Measurements from ENCODE around the gene PSMB5.
"Not testable (repeated sequence)": the region's sequence is repeated elsewhere in the genome, so short reads cannot be mapped to it uniquely, and the experiment has no call there.

The PSMB5 gene

GRCh38 chr14:23043145-23043544 is 8.4 kb upstream of the PSMB5 start:
- no peak for DNase-seq

GRCh38 chr14:23042162-23042965 is 7.7 kb upstream of the PSMB5 start, which contains the start of gene PSMB11:
Gene PSMB11, plus strand, starts transcription at chr14:23042212. Its CDS starts 14 bp downstream, at chr14:23042226.
- DNase-seq = no peak

- no peak for DNase-seq
These were observed 7.0 kb upstream of the PSMB5 start for GRCh38 chr14:23041729-23042128.

- no peak for DNase-seq
These were observed 5.4 kb upstream of the PSMB5 start for GRCh38 chr14:23040100-23040499.

GRCh38 chr14:23035303-23036144 is 824 bp upstream of the PSMB5 start:
- no peak for DNase-seq

GRCh38 chr14:23033801-23034497 is 751 bp downstream of the PSMB5 start:
- DNase-seq = no peak

GRCh38 chr14:23033251-23033727 is 1.4 kb downstream of the PSMB5 start:
- no peak for DNase-seq

- DNase-seq = no peak
These were observed 3.8 kb downstream of the PSMB5 start for GRCh38 chr14:23030936-23031335.

- no peak for DNase-seq
These were observed 5.9 kb downstream of the PSMB5 start for GRCh38 chr14:23028799-23029198.

GRCh38 chr14:23025151-23025814 is 9.4 kb downstream of the PSMB5 start:
- no peak for DNase-seq

- no peak for DNase-seq
These were observed 10.1 kb downstream of the PSMB5 start for GRCh38 chr14:23024612-23025075.

- no peak for DNase-seq
These were observed 10.9 kb downstream of the PSMB5 start for GRCh38 chr14:23023795-23024152.

- no peak for DNase-seq
These were observed 11.5 kb downstream of the PSMB5 start for GRCh38 chr14:23023022-23023794.

GRCh38 chr14:23021889-23022442 is 12.7 kb downstream of the PSMB5 start:
- DNase-seq = no peak

- no peak for DNase-seq
These were observed 13.3 kb downstream of the PSMB5 start for GRCh38 chr14:23021434-23021833.

- DNase-seq = no peak
These were observed 14.3 kb downstream of the PSMB5 start for GRCh38 chr14:23020143-23021128.

- no peak for DNase-seq
These were observed 16.6 kb downstream of the PSMB5 start for GRCh38 chr14:23018107-23018506.

GRCh38 chr14:23017091-23017490 is 17.6 kb downstream of the PSMB5 start:
- DNase-seq = no peak

GRCh38 chr14:23015618-23016017 is 19.1 kb downstream of the PSMB5 start:
- DNase-seq = no peak

GRCh38 chr14:23013749-23014054 is 21.0 kb downstream of the PSMB5 start:
- DNase-seq = not testable (repeated sequence)
